ENCODE data around the gene INPP4A. TPM values are rescaled to one million over a fixed set of nuclear protein-coding genes. Genes with fewer than 3 reads are reported as not detected.

Gene INPP4A
- total and polyA plus RNA-seq, 2 of the 13 experiments (the other 11 are each of a cell fraction or from before 2014, with no cell fraction given): 10.1 to 10.9 TPM

- TF ChIP-seq, protein P1, sequence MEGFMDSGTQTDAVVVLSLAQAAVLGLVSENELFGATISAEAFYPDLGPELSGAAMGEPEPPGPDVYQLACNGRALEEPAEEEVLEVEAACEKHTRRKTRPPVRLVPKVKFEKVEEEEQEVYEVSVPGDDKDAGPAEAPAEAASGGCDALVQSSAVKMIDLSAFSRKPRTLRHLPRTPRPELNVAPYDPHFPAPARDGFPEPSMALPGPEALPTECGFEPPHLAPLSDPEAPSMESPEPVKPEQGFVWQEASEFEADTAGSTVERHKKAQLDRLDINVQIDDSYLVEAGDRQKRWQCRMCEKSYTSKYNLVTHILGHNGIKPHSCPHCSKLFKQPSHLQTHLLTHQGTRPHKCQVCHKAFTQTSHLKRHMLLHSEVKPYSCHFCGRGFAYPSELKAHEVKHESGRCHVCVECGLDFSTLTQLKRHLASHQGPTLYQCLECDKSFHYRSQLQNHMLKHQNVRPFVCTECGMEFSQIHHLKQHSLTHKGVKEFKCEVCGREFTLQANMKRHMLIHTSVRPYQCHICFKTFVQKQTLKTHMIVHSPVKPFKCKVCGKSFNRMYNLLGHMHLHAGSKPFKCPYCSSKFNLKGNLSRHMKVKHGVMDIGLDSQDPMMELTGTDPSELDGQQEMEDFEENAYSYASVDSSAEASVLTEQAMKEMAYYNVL (CRISPR knock-in tag; IDR thresholded peaks at IDR 0.05; ENCODE audit: borderline replicate concordance): no peak
- TF ChIP-seq ZNF383 (CRISPR knock-in tag; IDR thresholded peaks at IDR 0.05; ENCODE audit: borderline replicate concordance) (no peak), ZNF674 (CRISPR knock-in tag; IDR thresholded peaks at IDR 0.05; ENCODE audit: low read depth) (no peak), ZNF335 (CRISPR knock-in tag; IDR thresholded peaks at IDR 0.05) (no peak), HMG20B (CRISPR knock-in tag; conservative IDR thresholded peaks at IDR 0.05) (no peak), HDAC2 (CRISPR knock-in tag; IDR thresholded peaks at IDR 0.05) (no peak)
- TF ChIP-seq, protein P2, sequence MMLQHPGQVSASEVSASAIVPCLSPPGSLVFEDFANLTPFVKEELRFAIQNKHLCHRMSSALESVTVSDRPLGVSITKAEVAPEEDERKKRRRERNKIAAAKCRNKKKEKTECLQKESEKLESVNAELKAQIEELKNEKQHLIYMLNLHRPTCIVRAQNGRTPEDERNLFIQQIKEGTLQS (CRISPR knock-in tag; IDR thresholded peaks at IDR 0.05): no peak
Observed at GRCh38 chr2:98477036-98477435, 32.4 kb downstream of the INPP4A start (continued).

DNA sequence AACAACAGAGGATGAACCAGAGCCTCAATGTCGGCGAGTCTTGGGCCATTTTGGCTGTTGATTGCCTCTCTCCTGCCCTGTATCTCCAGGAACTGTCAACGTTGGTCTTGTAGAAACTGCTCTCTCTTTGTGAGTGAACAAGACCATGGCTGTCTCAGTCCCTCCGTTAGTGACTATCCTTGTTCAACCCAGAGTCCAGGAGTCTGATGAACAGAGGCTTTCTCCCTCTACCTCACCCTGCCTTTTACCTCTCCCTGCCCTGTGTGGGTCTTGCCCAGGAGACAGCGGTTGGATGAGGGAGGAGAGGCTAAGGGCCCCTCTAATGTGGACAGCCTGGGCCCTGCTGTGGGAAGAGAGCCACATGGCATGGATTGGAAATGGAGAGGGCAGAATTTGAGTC is 32.8 kb downstream of the INPP4A start:
- H3K36me3 ChIP-seq (replicated peaks in 1 of 2; ENCODE audit: control insufficient read depth in 1 of 2, insufficient read depth in 2 of 2, low read length in 2 of 2): no peaks in the 10 kb centered on the region; a peak in 1 of 5 replicates
- ChIA-PET CTCF (ENCODE audit: low intra/inter-chr PET ratio, low total read pairs) (no interaction called here), POLR2A (no interaction called here)
- intact Hi-C loops (cut with micrococcal nuclease; ENCODE audit: unreplicated experiment): no loop called here
- H3K4me2 ChIP-seq (ENCODE audit: low read depth, low read length): no peak overlapping the region
- no peak overlapping the region for H3K27ac ChIP-seq (ENCODE audit: extremely low read length, insufficient read depth, low read length)
- 87% methylated on average over 5 of the region's 5 CpGs for WGBS (ENCODE audit: low lambda C conversion rate)
- no peak overlapping the region for H3K4me3 ChIP-seq (replicated peaks in 1 of 3; ENCODE audit: insufficient read depth in 1 of 3, low read depth in 2 of 3, low read length in 3 of 3)
- no peaks in the 10 kb centered on the region for H3K27me3 ChIP-seq (ENCODE audit: control insufficient read depth in 1 of 2, insufficient read depth in 2 of 2, low read length in 2 of 2)
- DNase-seq (ENCODE audit: low spot score) (no peak), ATAC-seq (no peak), FAIRE-seq (no peak)
- no peaks in the 10 kb centered on the region for H3K79me2 ChIP-seq (ENCODE audit: insufficient read depth, low read length)
- no TSS peak for BruUV-seq (replicated peaks)
- in situ Hi-C loops (cut with HindIII; ENCODE audit: extremely low pct_ligation_motif_present, low pct_unique_long_range_greater_than_20kb): no loop called here
- H3K4me1 ChIP-seq (ENCODE audit: insufficient read depth, low read length): no peaks in the 10 kb centered on the region
- H4K20me1 ChIP-seq (ENCODE audit: insufficient read depth, low read length): no peaks in the 10 kb centered on the region
- no peak overlapping the region for H3K9ac ChIP-seq (ENCODE audit: insufficient read depth, low read depth, low read length)
- H3K9me3 ChIP-seq (ENCODE audit: low read length): no peaks in the 10 kb centered on the region
- no peak overlapping the region for H2AFZ ChIP-seq (ENCODE audit: low read length)
- TF ChIP-seq EP300 (IDR thresholded peaks at IDR 0.05; ENCODE audit: low read depth in 2 of 2, low read length in 2 of 2) (no peak), EP300 (CRISPR knock-in tag; IDR thresholded peaks at IDR 0.05; ENCODE audit: borderline replicate concordance) (no peak), MIER3 (CRISPR knock-in tag; IDR thresholded peaks at IDR 0.05; ENCODE audit: borderline replicate concordance) (no peak), NR2F1 (CRISPR knock-in tag; IDR thresholded peaks at IDR 0.05) (no peak), SMYD3 (CRISPR knock-in tag; IDR thresholded peaks at IDR 0.05) (no peak), ZFP36L2 (CRISPR knock-in tag; IDR thresholded peaks at IDR 0.05) (no peak), ZSCAN20 (CRISPR knock-in tag; IDR thresholded peaks at IDR 0.05; ENCODE audit: borderline replicate concordance) (no peak), ZNF230 (CRISPR knock-in tag; IDR thresholded peaks at IDR 0.05) (no peak)
- TF ChIP-seq, protein P3, sequence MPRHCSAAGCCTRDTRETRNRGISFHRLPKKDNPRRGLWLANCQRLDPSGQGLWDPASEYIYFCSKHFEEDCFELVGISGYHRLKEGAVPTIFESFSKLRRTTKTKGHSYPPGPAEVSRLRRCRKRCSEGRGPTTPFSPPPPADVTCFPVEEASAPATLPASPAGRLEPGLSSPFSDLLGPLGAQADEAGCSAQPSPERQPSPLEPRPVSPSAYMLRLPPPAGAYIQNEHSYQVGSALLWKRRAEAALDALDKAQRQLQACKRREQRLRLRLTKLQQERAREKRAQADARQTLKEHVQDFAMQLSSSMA (CRISPR knock-in tag; IDR thresholded peaks at IDR 0.05): no peak
- TF ChIP-seq, protein P4, sequence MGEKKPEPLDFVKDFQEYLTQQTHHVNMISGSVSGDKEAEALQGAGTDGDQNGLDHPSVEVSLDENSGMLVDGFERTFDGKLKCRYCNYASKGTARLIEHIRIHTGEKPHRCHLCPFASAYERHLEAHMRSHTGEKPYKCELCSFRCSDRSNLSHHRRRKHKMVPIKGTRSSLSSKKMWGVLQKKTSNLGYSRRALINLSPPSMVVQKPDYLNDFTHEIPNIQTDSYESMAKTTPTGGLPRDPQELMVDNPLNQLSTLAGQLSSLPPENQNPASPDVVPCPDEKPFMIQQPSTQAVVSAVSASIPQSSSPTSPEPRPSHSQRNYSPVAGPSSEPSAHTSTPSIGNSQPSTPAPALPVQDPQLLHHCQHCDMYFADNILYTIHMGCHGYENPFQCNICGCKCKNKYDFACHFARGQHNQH (CRISPR knock-in tag; IDR thresholded peaks at IDR 0.05): no peak
- TF ChIP-seq, protein P5, sequence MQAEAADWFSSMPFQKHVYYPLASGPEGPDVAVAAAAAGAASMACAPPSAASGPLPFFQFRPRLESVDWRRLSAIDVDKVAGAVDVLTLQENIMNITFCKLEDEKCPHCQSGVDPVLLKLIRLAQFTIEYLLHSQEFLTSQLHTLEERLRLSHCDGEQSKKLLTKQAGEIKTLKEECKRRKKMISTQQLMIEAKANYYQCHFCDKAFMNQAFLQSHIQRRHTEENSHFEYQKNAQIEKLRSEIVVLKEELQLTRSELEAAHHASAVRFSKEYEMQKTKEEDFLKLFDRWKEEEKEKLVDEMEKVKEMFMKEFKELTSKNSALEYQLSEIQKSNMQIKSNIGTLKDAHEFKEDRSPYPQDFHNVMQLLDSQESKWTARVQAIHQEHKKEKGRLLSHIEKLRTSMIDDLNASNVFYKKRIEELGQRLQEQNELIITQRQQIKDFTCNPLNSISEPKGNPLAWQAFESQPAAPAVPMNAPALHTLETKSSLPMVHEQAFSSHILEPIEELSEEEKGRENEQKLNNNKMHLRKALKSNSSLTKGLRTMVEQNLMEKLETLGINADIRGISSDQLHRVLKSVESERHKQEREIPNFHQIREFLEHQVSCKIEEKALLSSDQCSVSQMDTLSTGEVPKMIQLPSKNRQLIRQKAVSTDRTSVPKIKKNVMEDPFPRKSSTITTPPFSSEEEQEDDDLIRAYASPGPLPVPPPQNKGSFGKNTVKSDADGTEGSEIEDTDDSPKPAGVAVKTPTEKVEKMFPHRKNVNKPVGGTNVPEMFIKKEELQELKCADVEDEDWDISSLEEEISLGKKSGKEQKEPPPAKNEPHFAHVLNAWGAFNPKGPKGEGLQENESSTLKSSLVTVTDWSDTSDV (CRISPR knock-in tag; IDR thresholded peaks at IDR 0.05): no peak
